ENCODE measurements around the gene ZNF605. TPM values are rescaled to one million over a fixed set of nuclear protein-coding genes. Genes with fewer than 3 reads are reported as not detected.

Gene ZNF605
- total and polyA plus RNA-seq, 9 of the 15 experiments (the other 6 are each of a cell fraction or from before 2014, with no cell fraction given), result 0.45 to 1.1 (median 0.68) TPM

GRCh38 chr12:132887513-132888351 lies 68.4 kb downstream of the ZNF605 start, which contains the start of gene CHFR (continued):
- TF ChIP-seq, protein P1, sequence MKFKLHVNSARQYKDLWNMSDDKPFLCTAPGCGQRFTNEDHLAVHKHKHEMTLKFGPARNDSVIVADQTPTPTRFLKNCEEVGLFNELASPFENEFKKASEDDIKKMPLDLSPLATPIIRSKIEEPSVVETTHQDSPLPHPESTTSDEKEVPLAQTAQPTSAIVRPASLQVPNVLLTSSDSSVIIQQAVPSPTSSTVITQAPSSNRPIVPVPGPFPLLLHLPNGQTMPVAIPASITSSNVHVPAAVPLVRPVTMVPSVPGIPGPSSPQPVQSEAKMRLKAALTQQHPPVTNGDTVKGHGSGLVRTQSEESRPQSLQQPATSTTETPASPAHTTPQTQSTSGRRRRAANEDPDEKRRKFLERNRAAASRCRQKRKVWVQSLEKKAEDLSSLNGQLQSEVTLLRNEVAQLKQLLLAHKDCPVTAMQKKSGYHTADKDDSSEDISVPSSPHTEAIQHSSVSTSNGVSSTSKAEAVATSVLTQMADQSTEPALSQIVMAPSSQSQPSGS (CRISPR knock-in tag; IDR thresholded peaks at IDR 0.05), result no peak
- TF ChIP-seq CTBP1 (IDR thresholded peaks at IDR 0.05; ENCODE audit: borderline replicate concordance) (peak; percentile 38), ZNF224 (CRISPR knock-in tag; IDR thresholded peaks at IDR 0.05) (no peak), ZNF217 (CRISPR knock-in tag; IDR thresholded peaks at IDR 0.05) (no peak), BRD4 (IDR thresholded peaks at IDR 0.05) (peak; percentile 87; the same call in 1 of the 2 replicates), ZKSCAN1 (IDR thresholded peaks at IDR 0.05; ENCODE audit: low read depth, low read length) (no peak), SMARCA4 (IDR thresholded peaks at IDR 0.05) (no peak), HES1 (IDR thresholded peaks at IDR 0.05; ENCODE audit: low read depth) (no peak), TARDBP (IDR thresholded peaks at IDR 0.05) (no peak), ZNF146 (CRISPR knock-in tag; IDR thresholded peaks at IDR 0.05; ENCODE audit: unreplicated experiment) (no peak), DNMT1 (IDR thresholded peaks at IDR 0.05) (no peak), NCOR1 (IDR thresholded peaks at IDR 0.05) (no peak), BCOR (IDR thresholded peaks at IDR 0.05) (no peak), PYGO2 (tag; IDR thresholded peaks at IDR 0.05) (0 out of 2 replicates have a peak, but pooled peaks have one; percentile 51), EHMT2 (IDR thresholded peaks at IDR 0.05) (peak; percentile 96), ZNF436 (CRISPR knock-in tag; IDR thresholded peaks at IDR 0.05) (no peak), PML (IDR thresholded peaks at IDR 0.05; ENCODE audit: low read length) (peak; percentile 54; the same call in 1 of the 2 replicates), CHD4 (IDR thresholded peaks at IDR 0.05; ENCODE audit: insufficient read depth, insufficient replicate concordance, low read depth, low read length, poor library complexity, severe bottlenecking) (no peak), HDGF (IDR thresholded peaks at IDR 0.05) (no peak), RFX5 (IDR thresholded peaks at IDR 0.05; ENCODE audit: low read depth, low read length) (no peak), ZKSCAN8 (CRISPR knock-in tag; IDR thresholded peaks at IDR 0.05) (no peak), ZNF41 (CRISPR knock-in tag; conservative IDR thresholded peaks at IDR 0.05) (no peak), FOXO4 (CRISPR knock-in tag; IDR thresholded peaks at IDR 0.05) (no peak)
- TF ChIP-seq, protein P2, sequence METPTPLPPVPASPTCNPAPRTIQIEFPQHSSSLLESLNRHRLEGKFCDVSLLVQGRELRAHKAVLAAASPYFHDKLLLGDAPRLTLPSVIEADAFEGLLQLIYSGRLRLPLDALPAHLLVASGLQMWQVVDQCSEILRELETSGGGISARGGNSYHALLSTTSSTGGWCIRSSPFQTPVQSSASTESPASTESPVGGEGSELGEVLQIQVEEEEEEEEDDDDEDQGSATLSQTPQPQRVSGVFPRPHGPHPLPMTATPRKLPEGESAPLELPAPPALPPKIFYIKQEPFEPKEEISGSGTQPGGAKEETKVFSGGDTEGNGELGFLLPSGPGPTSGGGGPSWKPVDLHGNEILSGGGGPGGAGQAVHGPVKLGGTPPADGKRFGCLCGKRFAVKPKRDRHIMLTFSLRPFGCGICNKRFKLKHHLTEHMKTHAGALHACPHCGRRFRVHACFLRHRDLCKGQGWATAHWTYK (CRISPR knock-in tag; IDR thresholded peaks at IDR 0.05), result peak; percentile 70; the same call in 1 of the 2 replicates
- TF ChIP-seq, protein P3, sequence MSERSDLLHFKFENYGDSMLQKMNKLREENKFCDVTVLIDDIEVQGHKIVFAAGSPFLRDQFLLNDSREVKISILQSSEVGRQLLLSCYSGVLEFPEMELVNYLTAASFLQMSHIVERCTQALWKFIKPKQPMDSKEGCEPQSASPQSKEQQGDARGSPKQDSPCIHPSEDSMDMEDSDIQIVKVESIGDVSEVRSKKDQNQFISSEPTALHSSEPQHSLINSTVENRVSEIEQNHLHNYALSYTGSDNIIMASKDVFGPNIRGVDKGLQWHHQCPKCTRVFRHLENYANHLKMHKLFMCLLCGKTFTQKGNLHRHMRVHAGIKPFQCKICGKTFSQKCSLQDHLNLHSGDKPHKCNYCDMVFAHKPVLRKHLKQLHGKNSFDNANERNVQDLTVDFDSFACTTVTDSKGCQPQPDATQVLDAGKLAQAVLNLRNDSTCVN (CRISPR knock-in tag; IDR thresholded peaks at IDR 0.05), result no peak
